ENCODE data around the gene PLK1. TPM values are rescaled to one million over a fixed set of nuclear protein-coding genes. Genes with fewer than 3 reads are reported as not detected.

Gene PLK1
- total RNA-seq, 6 experiments from 2014 or later: 40.5 to 105 (median 97.2) TPM

DNA sequence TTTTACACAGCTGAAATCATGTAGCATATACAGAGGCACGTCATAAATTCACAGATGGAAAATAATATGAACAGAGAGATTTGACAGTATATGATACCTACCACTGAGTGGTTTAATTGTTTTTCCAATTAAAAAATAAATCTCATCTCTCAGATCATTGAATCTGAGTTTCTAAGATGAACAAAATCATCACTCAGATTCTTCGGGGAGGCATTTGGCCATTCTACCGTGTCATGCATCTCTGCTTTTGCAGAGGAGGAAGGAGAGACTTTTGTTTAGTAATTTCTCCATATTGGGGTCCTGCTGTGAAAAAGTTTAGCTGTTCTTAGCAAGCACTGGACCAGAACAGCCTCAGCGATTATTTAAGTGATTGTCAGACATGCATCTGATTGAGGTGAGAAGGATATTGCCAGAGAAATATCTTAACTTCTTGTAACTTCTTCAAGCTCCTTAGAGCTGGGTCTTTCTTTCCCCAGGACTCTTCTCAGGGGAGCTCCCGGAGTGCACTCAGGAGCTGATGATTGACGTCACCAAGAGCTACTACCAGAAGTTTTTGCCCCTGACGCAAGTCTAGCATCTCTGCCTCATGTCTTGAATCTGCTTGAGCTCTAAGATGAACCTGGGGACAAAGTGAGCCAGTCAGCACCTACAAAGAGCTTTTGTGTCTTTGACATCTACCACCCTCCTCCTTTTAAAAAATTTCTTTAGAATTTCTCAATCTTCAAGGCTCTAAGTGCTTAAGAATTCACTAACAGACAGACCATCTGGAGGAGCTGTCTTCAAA lies 11.9 kb upstream of the PLK1 start:
- H3K36me3 Mint-ChIP-seq (ENCODE audit: low read depth): peaks cover 49% of the 10 kb centered on the region
- TF ChIP-seq, protein P1, sequence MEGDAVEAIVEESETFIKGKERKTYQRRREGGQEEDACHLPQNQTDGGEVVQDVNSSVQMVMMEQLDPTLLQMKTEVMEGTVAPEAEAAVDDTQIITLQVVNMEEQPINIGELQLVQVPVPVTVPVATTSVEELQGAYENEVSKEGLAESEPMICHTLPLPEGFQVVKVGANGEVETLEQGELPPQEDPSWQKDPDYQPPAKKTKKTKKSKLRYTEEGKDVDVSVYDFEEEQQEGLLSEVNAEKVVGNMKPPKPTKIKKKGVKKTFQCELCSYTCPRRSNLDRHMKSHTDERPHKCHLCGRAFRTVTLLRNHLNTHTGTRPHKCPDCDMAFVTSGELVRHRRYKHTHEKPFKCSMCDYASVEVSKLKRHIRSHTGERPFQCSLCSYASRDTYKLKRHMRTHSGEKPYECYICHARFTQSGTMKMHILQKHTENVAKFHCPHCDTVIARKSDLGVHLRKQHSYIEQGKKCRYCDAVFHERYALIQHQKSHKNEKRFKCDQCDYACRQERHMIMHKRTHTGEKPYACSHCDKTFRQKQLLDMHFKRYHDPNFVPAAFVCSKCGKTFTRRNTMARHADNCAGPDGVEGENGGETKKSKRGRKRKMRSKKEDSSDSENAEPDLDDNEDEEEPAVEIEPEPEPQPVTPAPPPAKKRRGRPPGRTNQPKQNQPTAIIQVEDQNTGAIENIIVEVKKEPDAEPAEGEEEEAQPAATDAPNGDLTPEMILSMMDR (IDR thresholded peaks at IDR 0.05): no peak

DNA sequence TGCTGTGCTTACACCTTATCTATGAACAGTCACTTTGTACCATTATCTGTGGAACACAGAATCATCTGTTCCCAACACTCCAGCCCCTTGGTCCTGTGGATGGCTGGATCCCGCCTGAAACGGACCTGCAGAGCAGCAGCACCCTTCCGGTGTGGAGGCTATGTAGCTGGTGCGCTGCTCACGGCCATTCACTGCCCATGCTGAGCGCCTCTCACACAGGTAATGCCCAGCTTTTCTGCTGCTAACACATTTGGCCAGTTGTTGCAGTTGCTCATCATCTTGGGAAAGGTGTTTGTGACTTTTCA lies 11.4 kb upstream of the PLK1 start:
- DNase-seq: no peak
- H3K27ac Mint-ChIP-seq: no peak overlapping the region
- peaks cover 41% of the 10 kb centered on the region for H3K4me1 Mint-ChIP-seq (ENCODE audit: low read depth)
- peaks cover 48% of the 10 kb centered on the region for H3K36me3 Mint-ChIP-seq (ENCODE audit: low read depth)
- TF ChIP-seq, protein P1 (IDR thresholded peaks at IDR 0.05): no peak
- H3K27me3 Mint-ChIP-seq (ENCODE audit: insufficient read depth): no peaks in the 10 kb centered on the region
- no peak overlapping the region for H3K4me3 Mint-ChIP-seq
- no peaks in the 10 kb centered on the region for H3K9me3 Mint-ChIP-seq

More for the DNA sequence above, 11.9 kb upstream of the PLK1 start:
- no peak overlapping the region for H3K27ac Mint-ChIP-seq
- H3K4me1 Mint-ChIP-seq (ENCODE audit: low read depth): peaks cover 41% of the 10 kb centered on the region
- no peak overlapping the region for H3K4me3 Mint-ChIP-seq
- no peaks in the 10 kb centered on the region for H3K27me3 Mint-ChIP-seq (ENCODE audit: insufficient read depth)
- no peaks in the 10 kb centered on the region for H3K9me3 Mint-ChIP-seq
- DNase-seq: no peak

DNA sequence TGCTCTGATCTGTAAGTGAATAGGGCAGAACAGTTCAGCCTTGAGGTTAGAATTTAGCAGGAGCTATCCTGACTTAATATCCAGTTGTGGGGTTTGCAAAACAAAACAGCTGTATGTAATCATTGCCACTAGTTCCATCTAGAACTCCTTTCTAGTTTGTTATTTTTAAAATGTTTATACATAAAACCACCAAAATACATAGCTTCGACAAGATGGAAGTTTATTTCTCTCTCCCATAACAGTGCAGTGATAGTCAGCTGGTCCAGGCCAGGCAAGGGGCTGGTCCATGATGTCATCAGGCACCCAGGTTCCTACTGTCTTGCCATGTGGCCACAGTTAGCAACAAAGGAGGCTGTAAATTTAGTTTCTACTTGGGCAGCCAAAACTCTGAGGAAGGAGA lies 10.5 kb upstream of the PLK1 start:
- Mint-ChIP-seq H3K27me3 (ENCODE audit: insufficient read depth) (no peaks in the 10 kb centered on the region), H3K36me3 (ENCODE audit: low read depth) (peaks cover 42% of the 10 kb centered on the region), H3K9me3 (no peaks in the 10 kb centered on the region), H3K27ac (peak overlapping the region; percentile 84; the same call in 1 of the 2 replicates), H3K4me1 (ENCODE audit: low read depth) (peaks cover 41% of the 10 kb centered on the region), H3K4me3 (no peak overlapping the region)
- TF ChIP-seq, protein P1 (IDR thresholded peaks at IDR 0.05): no peak
- DNase-seq: no peak

DNA sequence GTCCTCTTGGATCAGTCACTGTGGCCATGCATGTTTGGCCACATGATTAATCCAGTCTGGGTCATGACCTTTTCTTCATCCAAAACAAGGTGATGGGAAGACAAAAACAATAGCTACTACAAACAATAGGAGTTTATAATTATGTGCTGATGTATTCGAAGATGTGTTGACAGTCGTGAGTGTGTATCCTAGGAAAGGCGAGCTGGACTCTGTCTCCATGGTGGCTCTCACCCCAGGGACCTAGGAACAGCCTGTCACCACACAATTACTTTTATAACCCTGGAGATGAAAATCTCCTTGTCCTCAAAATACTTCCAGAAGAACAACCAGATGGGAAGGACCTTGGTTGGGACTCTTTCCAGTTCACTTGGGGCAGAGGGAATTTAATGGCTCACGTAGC lies 9.8 kb upstream of the PLK1 start:
- Mint-ChIP-seq H3K36me3 (ENCODE audit: low read depth) (peaks cover 40% of the 10 kb centered on the region), H3K4me3 (no peak overlapping the region)

DNA sequence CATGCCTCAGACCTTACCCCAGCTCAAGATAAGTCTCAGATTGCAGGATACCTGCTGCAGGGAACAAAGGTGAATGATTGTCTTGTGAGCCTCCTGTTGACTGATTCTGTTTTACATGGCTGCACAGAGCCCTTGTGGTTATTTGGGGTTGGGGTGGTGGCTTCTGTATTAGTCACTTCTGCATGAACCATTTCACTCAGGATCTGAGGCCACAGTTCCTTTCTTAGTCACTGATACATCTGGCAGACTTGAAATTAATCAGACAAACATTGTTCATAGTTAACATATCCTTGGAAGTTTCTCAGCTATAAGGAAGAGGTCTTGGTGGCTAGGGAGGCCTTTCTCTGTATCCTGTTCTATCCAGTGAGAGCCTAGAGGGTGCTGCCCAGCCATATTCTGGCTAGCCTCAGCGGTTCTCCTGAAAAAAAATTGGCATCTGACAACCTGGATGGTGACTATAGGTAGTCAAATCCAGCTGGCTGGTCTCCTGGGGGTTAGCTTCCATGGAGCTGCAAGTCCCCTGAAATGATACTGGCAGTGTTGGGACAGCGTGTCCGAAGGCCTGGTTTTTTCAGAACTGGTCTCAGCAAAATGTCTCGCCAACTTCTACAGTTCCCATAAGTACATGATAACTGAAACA lies 8.4 kb upstream of the PLK1 start:
- Mint-ChIP-seq H3K4me1 (ENCODE audit: low read depth) (peaks cover 37% of the 10 kb centered on the region), H3K36me3 (ENCODE audit: low read depth) (peaks cover 38% of the 10 kb centered on the region), H3K27me3 (ENCODE audit: insufficient read depth) (no peaks in the 10 kb centered on the region)

More for the DNA sequence above, 9.8 kb upstream of the PLK1 start:
- peaks cover 38% of the 10 kb centered on the region for H3K4me1 Mint-ChIP-seq (ENCODE audit: low read depth)
- H3K9me3 Mint-ChIP-seq: no peaks in the 10 kb centered on the region
- peak overlapping the region; percentile 84 for H3K27ac Mint-ChIP-seq
- no peaks in the 10 kb centered on the region for H3K27me3 Mint-ChIP-seq (ENCODE audit: insufficient read depth)
- DNase-seq: no peak
- TF ChIP-seq, protein P1 (IDR thresholded peaks at IDR 0.05): no peak

More for the DNA sequence above, 8.4 kb upstream of the PLK1 start:
- peak; percentile 82 for DNase-seq
- peak overlapping the region; percentile 84 for H3K27ac Mint-ChIP-seq
- TF ChIP-seq, protein P1 (IDR thresholded peaks at IDR 0.05): peak; percentile 5; the same call in 1 of the 2 replicates
- H3K9me3 Mint-ChIP-seq: no peaks in the 10 kb centered on the region
- H3K4me3 Mint-ChIP-seq: peak overlapping the region; percentile 24; the same call in 1 of the 2 replicates

All from HFFc6 (cell line).